Prostate gland (tissue), 2 donors: Measurements from ENCODE around the gene LIPC.

Source experiments
- CTCF ChIP-seq, 4 experiments: fragments of 200-600 bp in 2 of 4; fragments of 450-650 bp in 2 of 4; sonication (generic) in 2 of 4; IDR thresholded peaks; 1 replicate in 3 of 4; 2 replicates in 1 of 4; pipeline ENCODE4 v1.5.1; 2016 to 2019; ENCODE audit warnings: antibody characterized with exemption in 4 of 4, mild to moderate bottlenecking in 2 of 4, moderate library complexity in 2 of 4
- POLR2A ChIP-seq: fragments of 450-650 bp; IDR thresholded peaks from one replicate; pipeline ENCODE4 v1.6.1; 2016; ENCODE audit warnings: antibody characterized with exemption, mild to moderate bottlenecking

DNA sequence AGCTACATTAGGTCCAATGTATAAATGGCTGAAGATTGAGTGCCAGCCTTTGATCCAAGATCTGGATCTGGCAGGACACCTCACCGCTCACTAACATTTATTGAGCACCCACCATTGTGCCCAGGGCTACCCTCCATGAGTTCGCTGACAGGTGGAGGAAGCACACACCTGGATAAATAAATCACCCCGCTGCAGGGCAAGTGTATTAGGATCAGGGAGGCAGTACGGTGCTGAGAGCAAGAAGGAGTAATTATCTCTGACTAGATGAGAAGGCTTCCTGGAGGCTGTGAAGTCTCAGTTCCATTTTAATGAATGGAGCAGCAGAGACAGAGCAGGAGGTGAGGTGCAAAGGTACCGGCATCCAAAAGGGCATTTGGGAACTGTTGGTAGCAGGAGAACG is 104.1 kb downstream of the LIPC start:
- TF ChIP-seq POLR2A (no peak), CTCF (IDR thresholded peaks at IDR 0.05) (no peak)
